GM12878 (cell line): ENCODE data around the gene SLCO2A1. TPM values are rescaled to one million over a fixed set of nuclear protein-coding genes. Genes with fewer than 3 reads are reported as not detected.

Experiments used
- ATAC-seq: fragments of 200-7000 bp; cut with Tn5 transposase; 3 replicates; pipeline ENCODE4 v1.9.1; 2020; ENCODE audit warnings: mild to moderate bottlenecking, moderate library complexity
- BruUV-seq: library from RNA; stranded (reverse); fragments of 400-500 nt; replicated peaks from 2 replicates; lab custom pipeline; 2021; lab: Mats Ljungman, UMichigan
- CTCF ChIA-PET: fragments of 300-600 bp; sonication (Branson Sonifier 250); formaldehyde crosslinking; extraction: SDS; loops from one replicate; lab custom pipeline; 2021; ENCODE audit warnings: inconsistent platforms; lab: Yijun Ruan, JAX
- POLR2A ChIA-PET: fragments of 350-600 bp; formaldehyde crosslinking; extraction: SDS; loops from one replicate; lab custom pipeline; 2021; ENCODE audit warnings: inconsistent platforms; lab: Charles Lee
- RAD21 ChIA-PET: fragments of 300-600 bp; sonication (Branson Sonifier 250); formaldehyde crosslinking; loops from one replicate; lab custom pipeline; 2023; ENCODE audit warnings: antibody characterized with exemption; ENCODE audit not compliant: unreplicated experiment; lab: Charles Lee
- SMC1A ChIA-PET: fragments of 300-600 bp; sonication (Branson Sonifier 250); formaldehyde crosslinking; loops from one replicate; lab custom pipeline; 2023; ENCODE audit not compliant: unreplicated experiment, uncharacterized antibody; lab: Charles Lee
- DNase-seq: peaks from one replicate; pipeline ENCODE4 v3.0.0-alpha.2; 2011; ENCODE audit warnings: low read depth, low spot score
- FAIRE-seq: peaks from 3 replicates; lab custom pipeline; 2011; peaks lifted over from hg19 to GRCh38; lab: Jason Lieb, UNC
- H2AFZ ChIP-seq: 2 replicates; pipeline ENCODE4 v1.6.0; 2011; ENCODE audit warnings: low read depth, low read length, control low read depth; ENCODE audit not compliant: control insufficient read depth
- H3K27ac ChIP-seq: 2 replicates; pipeline ENCODE4 v1.5.1; 2011; ENCODE audit warnings: control low read depth; ENCODE audit not compliant: control insufficient read depth, insufficient read depth
- H3K27me3 ChIP-seq, 2 experiments: replicated peaks in 1 of 2; 2 replicates each; pipeline versions ENCODE4 v1.6.0 to v1.6.1; 2011; ENCODE audit warnings: low read length in 1 of 2; ENCODE audit not compliant: control insufficient read depth in 2 of 2, insufficient read depth in 2 of 2
- H3K36me3 ChIP-seq, 2 experiments: 2 replicates each; pipeline ENCODE4 v1.5.1; 2011; ENCODE audit warnings: low read length in 1 of 2; ENCODE audit not compliant: control insufficient read depth in 2 of 2, insufficient read depth in 2 of 2
- H3K4me1 ChIP-seq: 2 replicates; pipeline ENCODE4 v1.6.1; 2011; ENCODE audit warnings: mild to moderate bottlenecking, low read length, moderate library complexity, mixed read lengths; ENCODE audit not compliant: control insufficient read depth, insufficient read depth
- H3K4me2 ChIP-seq: 2 replicates; pipeline ENCODE4 v1.6.0; 2011; ENCODE audit warnings: control low read depth; ENCODE audit not compliant: control insufficient read depth, insufficient read depth
- H3K4me3 ChIP-seq: fragments of 200-600 bp; sonication (generic); 2 replicates; pipeline ENCODE4 v1.5.1; 2016
- H3K79me2 ChIP-seq: 2 replicates; pipeline ENCODE4 v1.6.0; 2011; ENCODE audit warnings: low read length; ENCODE audit not compliant: control insufficient read depth, insufficient read depth
- H3K9ac ChIP-seq: 2 replicates; pipeline ENCODE4 v1.8.0; 2011; ENCODE audit warnings: low read length, control low read depth, mixed read lengths; ENCODE audit not compliant: control insufficient read depth, insufficient read depth
- H3K9me3 ChIP-seq: replicated peaks from 3 replicates; pipeline ENCODE4 v1.5.1; 2011; ENCODE audit warnings: mild to moderate bottlenecking, low read length; ENCODE audit not compliant: control insufficient read depth, insufficient read depth
- H4K20me1 ChIP-seq: 2 replicates; pipeline ENCODE4 v1.6.0; 2011; ENCODE audit not compliant: control insufficient read depth, insufficient read depth
- BCLAF1 ChIP-seq: fragments of 450-650 bp; IDR thresholded peaks from 2 replicates; pipeline ENCODE4 v1.6.1; 2017; ENCODE audit warnings: antibody characterized with exemption, mild to moderate bottlenecking, moderate library complexity
- BHLHE40 ChIP-seq, 2 experiments: fragments of 450-650 bp in 1 of 2; IDR thresholded peaks; 2 replicates each; pipeline ENCODE4 v1.6.1; 2011 to 2017; ENCODE audit warnings: low read depth in 2 of 2, borderline replicate concordance in 1 of 2, improper control_type of control experiment in 1 of 2, low read length in 1 of 2, mild to moderate bottlenecking in 1 of 2
- EP300 ChIP-seq, 2 experiments: fragments of 150-350 bp in 1 of 2; IDR thresholded peaks; 2 replicates each; pipeline ENCODE4 v1.6.1; 2011 to 2012; ENCODE audit warnings: low read depth in 2 of 2, low read length in 2 of 2, borderline replicate concordance in 1 of 2, improper control_type of control experiment in 1 of 2, inconsistent platforms in 1 of 2; ENCODE audit not compliant: control insufficient read depth in 1 of 2
- ETV6 ChIP-seq, 2 experiments: fragments of 450-650 bp in 1 of 2; IDR thresholded peaks in 1 of 2; conservative IDR thresholded peaks in 1 of 2; 2 replicates each; pipeline ENCODE4 v1.6.1; 2014; ENCODE audit warnings: antibody characterized with exemption in 1 of 2, borderline replicate concordance in 1 of 2, low read depth in 1 of 2, mild to moderate bottlenecking in 1 of 2, moderate library complexity in 1 of 2
- FOXK2 ChIP-seq: fragments of 450-650 bp; IDR thresholded peaks from 2 replicates; pipeline ENCODE4 v1.6.1; 2017; ENCODE audit warnings: mild to moderate bottlenecking, moderate library complexity
- HDAC6 ChIP-seq: fragments of 200-600 bp; sonication (generic); IDR thresholded peaks from one replicate; pipeline ENCODE4 v1.8.0; 2017; ENCODE audit warnings: antibody characterized with exemption; ENCODE audit not compliant: unreplicated experiment
- KDM1A ChIP-seq: fragments of 200-600 bp; sonication (generic); IDR thresholded peaks from 2 replicates; pipeline ENCODE4 v1.6.1; 2016; ENCODE audit warnings: borderline replicate concordance
- MTA2 ChIP-seq: fragments of 450-650 bp; IDR thresholded peaks from 2 replicates; pipeline ENCODE4 v1.6.1; 2016; ENCODE audit warnings: low read depth, mild to moderate bottlenecking, moderate library complexity
- PBX3 ChIP-seq: IDR thresholded peaks from 2 replicates; pipeline ENCODE4 v1.6.1; 2011; ENCODE audit warnings: mild to moderate bottlenecking, low read depth, low read length, moderate library complexity; ENCODE audit not compliant: insufficient replicate concordance
- PRDM15 ChIP-seq: fragments of 450-650 bp; formaldehyde crosslinking; IDR thresholded peaks from 2 replicates; pipeline ENCODE4 v1.4.0; 2020; ENCODE audit warnings: mild to moderate bottlenecking, moderate library complexity
- SMAD5 ChIP-seq: IDR thresholded peaks from 2 replicates; pipeline ENCODE4 v1.6.1; 2016; ENCODE audit warnings: antibody characterized with exemption, low read depth
- ZNF622 ChIP-seq: fragments of 450-650 bp; IDR thresholded peaks from 2 replicates; pipeline ENCODE4 v1.6.1; 2017; ENCODE audit warnings: mild to moderate bottlenecking, inconsistent platforms
- WGBS: methylation state at CpG from one replicate; pipeline ENCODE4 v1.1.6; 2016; ENCODE audit warnings: low lambda C conversion rate; ENCODE audit not compliant: insufficient replicate concordance, insufficient coverage; ENCODE audit errors: missing lambda C conversion rate; 5-methylcytosine and 5-hydroxymethylcytosine counted together
- in situ Hi-C: fragments of 300-500 bp; cut with MboI; formaldehyde crosslinking; loops from 9 replicates; pipeline ENCODE4 v1.14.3; 2018; ENCODE audit warnings: mixed read lengths
- intact Hi-C: fragments of 100-400 bp; cut with micrococcal nuclease; formaldehyde crosslinking; loops from one replicate; pipeline ENCODE4 v1.14.2; 2022; ENCODE audit not compliant: unreplicated experiment
- polyA plus RNA-seq, 11 experiments: library from polyadenylated mRNA; depleted of rRNA in 4 of 11; unstranded in 6 of 11; stranded (reverse) in 5 of 11; fragments of >200 nt; fragmentation: Nextera tagmentation in 4 of 11; fragmentation: Illumina TruSeq in 1 of 11; extraction: Ambion mirVana in 4 of 11; extraction: Trizol in 1 of 11; gene quantifications; 1 replicate in 1 of 11; 2 replicates in 10 of 11; pipeline versions ENCODE4 v1.2.1 to v1.2.3, GENCODE V29; 2011 to 2016; ENCODE audit warnings: inconsistent platforms in 2 of 11, missing spikeins in 2 of 11, low read depth in 1 of 11
- total RNA-seq, 4 experiments: library from RNA; depleted of rRNA in 3 of 4; stranded (reverse); fragments of >200 nt in 3 of 4; fragmentation: Illumina TruSeq in 1 of 4; extraction: Trizol in 1 of 4; gene quantifications; 2 replicates each; pipeline versions ENCODE4 v1.2.1 to v1.2.3, GENCODE V29; 2013 to 2021

Gene SLCO2A1
- total and polyA plus RNA-seq, 10 of the 15 experiments (the other 5 are each of a cell fraction or from before 2014, with no cell fraction given): 0.05 TPM; not detected in 9

- TF ChIP-seq ETV6 (conservative IDR thresholded peaks at IDR 0.05 in 1 of 2, IDR thresholded peaks at IDR 0.05 in 1 of 2; ENCODE audit: borderline replicate concordance in 1 of 2, low read depth in 1 of 2) (no peak), PRDM15 (CRISPR knock-in tag) (no peak), BHLHE40 (IDR thresholded peaks at IDR 0.05; ENCODE audit: borderline replicate concordance in 1 of 2, low read depth in 2 of 2, low read length in 1 of 2) (no peak)
- TF ChIP-seq, all 136 proteins: peak for 0
Measured at GRCh38 chr3:133949438-133949837, 80.3 kb downstream of the SLCO2A1 start (continued).

GRCh38 chr3:133948996-133949395 is 80.7 kb downstream of the SLCO2A1 start:
- ChIA-PET POLR2A (no interaction called here), SMC1A (no interaction called here), CTCF (no interaction called here), RAD21 (no interaction called here)
- Histone ChIP-seq H3K4me1 (no peaks in the 10 kb centered on the region), H3K27ac (no peak overlapping the region), H2AFZ (no peak overlapping the region), H3K4me2 (no peak overlapping the region), H3K4me3 (no peak overlapping the region), H3K27me3 (peaks cover 2 to 3% of the 10 kb centered on the region in 2 experiments; a peak in 2 of 4 replicates), H4K20me1 (no peaks in the 10 kb centered on the region), H3K79me2 (no peaks in the 10 kb centered on the region), H3K36me3 (no peaks in the 10 kb centered on the region; a peak in 1 of 4 replicates), H3K9ac (no peak overlapping the region), H3K9me3 (no peaks in the 10 kb centered on the region; the same call in 2 of the 3 replicates)
- WGBS: 19% methylated on average over 7 of the region's 7 CpGs
- in situ Hi-C loops (no loop called here), intact Hi-C loops (no loop called here)
- TF ChIP-seq PBX3 (no peak), ZNF622 (no peak), FOXK2 (no peak), MTA2 (no peak), KDM1A (no peak), SMAD5 (no peak), HDAC6 (no peak), EP300 (IDR thresholded peaks at IDR 0.05; ENCODE audit: borderline replicate concordance in 1 of 2, control insufficient read depth in 1 of 2, low read depth in 2 of 2, low read length in 2 of 2) (no peak), BCLAF1 (no peak)
- no peak for ATAC-seq
- FAIRE-seq: no peak
- no peak for DNase-seq
- BruUV-seq: no TSS peak
